ENCODE results near the gene C1orf210.

C1orf210 gene

GRCh38 chr1:43285269-43285990 lies at the start of gene C1orf210:
Gene C1orf210, minus strand, starts transcription at chr1:43285581. Its CDS starts 2,311 bp downstream, at chr1:43283270.
- FAIRE-seq (no peak), DNase-seq (ENCODE audit: low spot score) (no peak)

GRCh38 chr1:43334453-43335205 lies 49.2 kb upstream of the C1orf210 start:
- DNase-seq (ENCODE audit: low spot score), result no peak
- no peak for FAIRE-seq

- DNase-seq (ENCODE audit: low spot score) (no peak), FAIRE-seq (no peak)
These were observed 46.3 kb upstream of the C1orf210 start for GRCh38 chr1:43331688-43332087.

GRCh38 chr1:43329995-43330751 lies 44.8 kb upstream of the C1orf210 start:
- DNase-seq (ENCODE audit: low spot score) (peak; percentile 66), FAIRE-seq (no peak)

GRCh38 chr1:43327549-43328292 lies 42.3 kb upstream of the C1orf210 start:
- FAIRE-seq (no peak), DNase-seq (ENCODE audit: low spot score) (no peak)

- DNase-seq (ENCODE audit: low spot score) (no peak), FAIRE-seq (no peak)
These were observed 40.0 kb upstream of the C1orf210 start for GRCh38 chr1:43325381-43325780.

- DNase-seq (ENCODE audit: low spot score), result no peak
- FAIRE-seq, result no peak
These were observed 39.4 kb upstream of the C1orf210 start for GRCh38 chr1:43324810-43325209.

GRCh38 chr1:43322506-43322905 lies 37.1 kb upstream of the C1orf210 start:
- FAIRE-seq, result no peak

GRCh38 chr1:43321331-43321891 lies 36.0 kb upstream of the C1orf210 start:
- FAIRE-seq (no peak), DNase-seq (ENCODE audit: low spot score) (no peak)

More at GRCh38 chr1:43322506-43322905, 37.1 kb upstream of the C1orf210 start:
- no peak for DNase-seq (ENCODE audit: low spot score)

- DNase-seq (ENCODE audit: low spot score), result no peak
- FAIRE-seq, result no peak
These were observed 34.4 kb upstream of the C1orf210 start for GRCh38 chr1:43319766-43320165.

GRCh38 chr1:43319288-43319687 lies 33.9 kb upstream of the C1orf210 start:
- no peak for DNase-seq (ENCODE audit: low spot score)
- no peak for FAIRE-seq

GRCh38 chr1:43318831-43319230 lies 33.5 kb upstream of the C1orf210 start:
- DNase-seq (ENCODE audit: low spot score) (no peak), FAIRE-seq (no peak)

GRCh38 chr1:43317817-43318471 lies 32.6 kb upstream of the C1orf210 start:
- FAIRE-seq (no peak), DNase-seq (ENCODE audit: low spot score) (no peak)

- FAIRE-seq, result no peak
These were observed 31.5 kb upstream of the C1orf210 start for GRCh38 chr1:43316738-43317520.

GRCh38 chr1:43315963-43316737 lies 30.8 kb upstream of the C1orf210 start:
- no peak for FAIRE-seq
- no peak for DNase-seq (ENCODE audit: low spot score)

More at GRCh38 chr1:43316738-43317520, 31.5 kb upstream of the C1orf210 start:
- DNase-seq (ENCODE audit: low spot score), result no peak

- no peak for FAIRE-seq
- no peak for DNase-seq (ENCODE audit: low spot score)
These were observed 30.1 kb upstream of the C1orf210 start for GRCh38 chr1:43315481-43315880.

- DNase-seq (ENCODE audit: low spot score), result no peak
- FAIRE-seq, result no peak
These were observed 28.9 kb upstream of the C1orf210 start for GRCh38 chr1:43314233-43314632.

- no peak for DNase-seq (ENCODE audit: low spot score)
- FAIRE-seq, result no peak
These were observed 28.4 kb upstream of the C1orf210 start for GRCh38 chr1:43313771-43314170.
